Adrenal gland (tissue), 5 donors: ENCODE data around the gene HIC1.

ENCODE experiments used
- CTCF ChIP-seq, 6 experiments: fragments of 450-650 bp in 4 of 6; fragments of 200-600 bp in 2 of 6; sonication (generic) in 1 of 6; IDR thresholded peaks; 1 replicate in 5 of 6; 2 replicates in 1 of 6; pipeline versions ENCODE4 v1.5.1 to v1.8.0; 2016 to 2021; ENCODE audit warnings: antibody characterized with exemption in 6 of 6, mild to moderate bottlenecking in 2 of 6, moderate library complexity in 1 of 6
- POLR2A ChIP-seq, 2 donors: fragments of 450-650 bp; IDR thresholded peaks; one replicate each; pipeline ENCODE4 v1.6.1; 2017; ENCODE audit warnings: antibody characterized with exemption in 2 of 2, mild to moderate bottlenecking in 2 of 2, moderate library complexity in 1 of 2
- donor health status: DM: no; HTN: no; CAD: no.

GRCh38 chr17:2064980-2065785 lies 10.3 kb downstream of the HIC1 start:
- TF ChIP-seq CTCF (IDR thresholded peaks at IDR 0.05): peak in 4 of 6 experiments; percentile 26 to 43 (median 37)
- no peak for TF ChIP-seq POLR2A (IDR thresholded peaks at IDR 0.05)
